ENCODE results near the gene STOML1.
"Not testable (repeated sequence)": the region's sequence is repeated elsewhere in the genome, so short reads cannot be mapped to it uniquely, and the experiment has no call there.

DNA sequence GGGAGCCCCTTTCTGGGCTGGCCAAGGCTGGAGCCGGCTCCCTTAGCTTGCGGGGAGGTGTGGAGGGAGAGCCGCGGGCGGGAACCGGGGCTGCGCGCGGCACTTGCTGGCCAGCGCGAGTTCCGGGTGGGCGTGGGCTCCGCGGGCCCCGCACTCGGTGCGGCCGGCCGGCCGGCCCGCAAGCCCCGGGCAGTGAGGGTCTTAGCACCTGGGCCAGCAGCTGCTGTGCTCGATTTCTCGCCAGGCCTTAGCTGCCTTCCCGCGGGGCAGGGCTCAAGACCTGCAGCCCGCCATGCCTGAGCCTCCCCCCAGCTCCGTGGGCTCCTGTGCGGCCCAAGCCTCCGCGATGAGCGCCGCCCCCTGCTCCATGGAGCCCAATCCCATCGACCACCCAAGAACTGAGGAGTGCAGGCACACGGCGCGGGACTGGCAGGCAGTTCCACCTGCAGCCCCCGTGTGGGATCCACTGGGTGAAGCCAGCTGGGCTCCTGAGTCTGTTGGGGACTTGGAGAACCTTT is 18.4 kb downstream of the STOML1 start:
- TF ChIP-seq, protein P1, sequence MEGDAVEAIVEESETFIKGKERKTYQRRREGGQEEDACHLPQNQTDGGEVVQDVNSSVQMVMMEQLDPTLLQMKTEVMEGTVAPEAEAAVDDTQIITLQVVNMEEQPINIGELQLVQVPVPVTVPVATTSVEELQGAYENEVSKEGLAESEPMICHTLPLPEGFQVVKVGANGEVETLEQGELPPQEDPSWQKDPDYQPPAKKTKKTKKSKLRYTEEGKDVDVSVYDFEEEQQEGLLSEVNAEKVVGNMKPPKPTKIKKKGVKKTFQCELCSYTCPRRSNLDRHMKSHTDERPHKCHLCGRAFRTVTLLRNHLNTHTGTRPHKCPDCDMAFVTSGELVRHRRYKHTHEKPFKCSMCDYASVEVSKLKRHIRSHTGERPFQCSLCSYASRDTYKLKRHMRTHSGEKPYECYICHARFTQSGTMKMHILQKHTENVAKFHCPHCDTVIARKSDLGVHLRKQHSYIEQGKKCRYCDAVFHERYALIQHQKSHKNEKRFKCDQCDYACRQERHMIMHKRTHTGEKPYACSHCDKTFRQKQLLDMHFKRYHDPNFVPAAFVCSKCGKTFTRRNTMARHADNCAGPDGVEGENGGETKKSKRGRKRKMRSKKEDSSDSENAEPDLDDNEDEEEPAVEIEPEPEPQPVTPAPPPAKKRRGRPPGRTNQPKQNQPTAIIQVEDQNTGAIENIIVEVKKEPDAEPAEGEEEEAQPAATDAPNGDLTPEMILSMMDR (IDR thresholded peaks at IDR 0.05) = not testable (repeated sequence)
- not testable (repeated sequence) for TF ChIP-seq POLR2A (IDR thresholded peaks at IDR 0.05)
